Measurements from ENCODE around the gene ISG20. TPM values are rescaled to one million over a fixed set of nuclear protein-coding genes. Genes with fewer than 3 reads are reported as not detected.

Gene ISG20
- total and polyA plus RNA-seq, 2 donors (not counting 3 experiments of a cell fraction or from before 2014, with no cell fraction given), result 6.4 to 7.5 TPM

GRCh38 chr15:88636050-88636449, 2.8 kb upstream of the ISG20 start:
- ChIA-PET CTCF (no interaction called here), POLR2A (no interaction called here)
- BruUV-seq (replicated peaks), result no TSS peak
- peak; percentile 16 for TF ChIP-seq POLR2AphosphoS5 (IDR thresholded peaks at IDR 0.05; ENCODE audit: insufficient read depth, low read depth, low read length)
- no peak for TF ChIP-seq CTCF (IDR thresholded peaks at IDR 0.05; ENCODE audit: extremely low read depth in 1 of 2, insufficient read depth in 1 of 2, low read depth in 1 of 2, low read length in 2 of 2)
- no peak for TF ChIP-seq FOS (IDR thresholded peaks at IDR 0.05; ENCODE audit: borderline replicate concordance, insufficient read depth, low read length)
- TF ChIP-seq EZH2 (IDR thresholded peaks at IDR 0.05; ENCODE audit: borderline replicate concordance, low read depth, low read length, severe bottlenecking), result no peak
- TF ChIP-seq MAX (IDR thresholded peaks at IDR 0.05; ENCODE audit: insufficient read depth, insufficient read length), result no peak
- no peak for TF ChIP-seq GATA2 (IDR thresholded peaks at IDR 0.05; ENCODE audit: insufficient read depth, insufficient read length, low read depth, low read length)
- TF ChIP-seq JUN (IDR thresholded peaks at IDR 0.05; ENCODE audit: borderline replicate concordance, insufficient read depth, insufficient read length, low read depth), result no peak
- no peak for TF ChIP-seq MYC (IDR thresholded peaks at IDR 0.05; ENCODE audit: low read depth, low read length)
- DNase-seq (ENCODE audit: low read depth, low spot score) (no peak), FAIRE-seq (peak; percentile 44)
- intact Hi-C loops (cut with micrococcal nuclease), result no loop called here
- Histone ChIP-seq H4K20me1 (replicated peaks; ENCODE audit: control insufficient read depth, extremely low read depth, insufficient read depth, low read length) (no peaks in the 10 kb centered on the region), H3K4me3 (replicated peaks in 1 of 3; ENCODE audit: insufficient read depth in 1 of 3, low read depth in 1 of 3, low read length in 3 of 3) (no peak overlapping the region), H2AFZ (ENCODE audit: low read depth, low read length) (no peak overlapping the region), H3K79me2 (ENCODE audit: control insufficient read depth, insufficient read depth, low read length) (peaks cover 11% of the 10 kb centered on the region), H3K9me1 (replicated peaks; ENCODE audit: control insufficient read depth, extremely low read depth, insufficient read depth, low read length) (no peaks in the 10 kb centered on the region), H3K27ac (ENCODE audit: insufficient read depth, low read depth, low read length) (no peak overlapping the region), H3K9ac (replicated peaks; ENCODE audit: extremely low read depth, insufficient read depth, low read length) (no peak overlapping the region), H3K9me3 (replicated peaks; ENCODE audit: control insufficient read depth, insufficient read depth, low read length) (no peaks in the 10 kb centered on the region), H3K27me3 (ENCODE audit: control insufficient read depth in 2 of 2, insufficient read depth in 2 of 2, low read length in 2 of 2) (no peaks in the 10 kb centered on the region), H3K4me1 (ENCODE audit: control insufficient read depth, extremely low read depth, insufficient read depth, low read length) (peaks cover 21% of the 10 kb centered on the region), H3K36me3 (ENCODE audit: control insufficient read depth in 2 of 2, extremely low read depth in 1 of 2, insufficient read depth in 2 of 2, low read length in 2 of 2) (peaks cover 3 to 9% of the 10 kb centered on the region in 2 experiments), H3K4me2 (ENCODE audit: insufficient read depth, low read length) (no peak overlapping the region)
- dilution Hi-C loops (cut with MboI; ENCODE audit: extremely low pct_ligation_motif_present, low sequenced_read_pairs), result no loop called here

Measured in endothelial cell of umbilical vein (primary cell).